HG02759 (cell line): ENCODE results near the gene NBPF9.
"Not testable (repeated sequence)": the region's sequence is repeated elsewhere in the genome, so short reads cannot be mapped to it uniquely, and the experiment has no call there.

Experiments used
- ATAC-seq: cut with Tn5 transposase; IDR thresholded peaks from one replicate; pipeline ENCODE4 v1.9.1; 2021; ENCODE audit warnings: mild to moderate bottlenecking, moderate library complexity; ENCODE audit not compliant: unreplicated experiment

Gene NBPF9

DNA sequence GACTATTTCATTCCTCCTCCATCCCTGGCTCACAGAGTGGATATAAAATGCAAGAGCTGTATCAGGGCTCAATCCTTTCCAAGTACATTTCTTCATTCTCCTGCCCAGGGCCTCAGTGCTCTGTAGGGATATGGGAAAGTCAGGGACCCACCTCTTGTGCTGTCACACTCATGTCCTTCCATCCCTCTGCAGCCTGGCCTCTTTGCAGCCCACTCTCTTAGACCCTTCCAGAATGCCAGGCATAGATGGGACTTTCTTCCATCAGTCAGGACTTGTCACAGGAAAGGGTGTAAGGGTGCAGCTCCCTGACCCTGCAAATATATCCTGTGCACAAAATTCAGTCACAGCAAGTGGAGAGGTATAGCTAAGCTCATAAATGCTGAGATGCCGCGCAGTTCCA, 86.7 kb downstream of the NBPF9 start:
- ATAC-seq, result not testable (repeated sequence)

DNA sequence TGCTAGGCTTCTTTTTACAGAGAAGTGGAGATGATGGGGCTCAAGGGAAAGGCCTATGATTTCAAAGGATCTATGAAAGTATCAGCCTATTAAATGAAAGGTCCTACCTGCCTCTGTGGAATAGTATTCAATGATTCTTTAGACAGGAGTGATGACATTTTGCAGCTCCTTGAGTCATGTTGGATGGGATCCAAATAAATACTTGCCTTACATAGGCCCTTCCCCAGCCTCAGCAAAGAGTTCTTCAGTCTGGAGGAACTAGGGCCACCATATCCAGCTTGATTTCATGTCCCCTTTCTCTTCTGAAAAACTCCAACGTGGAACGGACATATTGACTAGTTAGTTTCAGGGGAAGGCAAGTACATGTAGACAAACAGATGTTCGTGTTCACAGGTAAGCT, 87.8 kb downstream of the NBPF9 start:
- ATAC-seq, result not testable (repeated sequence)

DNA sequence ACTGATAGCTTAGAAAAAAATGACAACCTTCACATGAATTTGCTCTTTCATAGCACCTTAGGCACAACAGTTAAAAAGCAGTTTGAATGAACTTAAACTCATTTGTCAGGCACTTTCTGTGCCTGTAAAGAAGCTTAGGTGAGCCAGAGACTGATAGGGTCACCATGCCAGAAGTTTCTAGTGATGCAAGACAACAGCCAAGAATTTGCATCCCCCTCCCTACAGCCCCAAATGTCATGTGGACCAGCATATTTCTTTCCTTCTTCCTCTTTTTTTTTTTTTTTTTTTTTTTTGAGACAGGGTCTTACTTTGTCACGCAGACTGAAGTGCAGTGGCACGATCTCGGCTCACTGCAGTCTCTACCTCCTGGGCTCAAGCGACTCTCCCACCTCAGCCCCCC, 89.8 kb downstream of the NBPF9 start:
- not testable (repeated sequence) for ATAC-seq

DNA sequence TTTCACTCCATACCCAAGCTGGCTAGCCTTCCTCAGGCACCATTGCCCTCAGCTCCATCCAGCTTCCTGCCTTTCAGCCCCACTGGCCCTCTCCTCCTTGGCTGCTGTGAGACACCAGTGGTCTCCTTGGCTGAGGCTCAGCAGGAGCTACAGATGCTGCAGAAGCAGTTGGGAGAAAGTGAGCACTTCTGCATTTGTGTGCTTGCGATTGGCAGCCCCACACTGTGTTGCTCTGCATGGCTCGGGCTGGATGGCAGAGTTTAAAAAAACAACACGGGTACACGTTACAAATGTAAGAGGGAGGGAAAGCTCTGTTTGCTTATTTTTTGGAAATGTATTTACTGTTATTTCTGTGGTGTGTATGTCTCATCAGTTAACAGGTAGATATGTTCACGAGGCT, 90.8 kb downstream of the NBPF9 start:
- not testable (repeated sequence) for ATAC-seq

DNA sequence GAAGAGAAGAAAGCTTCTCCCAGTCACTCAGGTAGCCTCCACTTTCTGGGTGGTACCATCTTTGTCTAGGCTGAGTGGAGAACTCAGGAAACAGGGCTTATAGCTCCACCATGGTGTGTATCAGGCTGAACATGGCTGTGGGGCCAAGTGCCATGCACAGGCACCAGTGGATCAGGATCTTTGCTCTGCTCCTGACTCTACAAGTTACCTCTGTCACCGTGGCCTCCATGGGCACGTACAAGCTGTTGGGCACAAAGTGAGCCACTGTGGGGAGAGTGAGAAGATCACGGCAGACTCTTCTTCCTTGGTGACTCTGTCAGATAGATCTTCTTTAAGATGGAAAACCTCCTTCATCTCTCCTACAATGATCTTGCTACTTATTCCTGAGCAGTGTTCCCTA, 93.6 kb downstream of the NBPF9 start:
- ATAC-seq, result not testable (repeated sequence)

DNA sequence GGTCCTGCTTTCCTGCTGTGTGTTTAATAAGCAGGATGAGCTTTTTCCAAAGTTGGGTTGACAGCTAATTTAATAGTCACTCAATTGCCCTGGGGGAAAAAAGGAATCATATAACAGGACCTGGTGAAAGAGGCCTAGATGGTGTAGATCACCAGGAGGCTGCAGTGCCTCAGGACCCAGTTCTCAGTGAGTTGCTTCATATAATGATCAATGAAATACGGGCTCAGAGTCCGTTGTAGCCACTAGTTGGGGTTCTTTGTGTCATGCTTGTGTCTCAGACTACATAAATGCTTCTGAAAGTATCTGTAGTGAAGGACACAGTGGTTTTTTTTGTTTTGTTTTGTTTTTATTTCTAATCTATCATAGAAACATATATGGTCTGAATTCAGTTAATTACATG, 94.6 kb downstream of the NBPF9 start:
- not testable (repeated sequence) for ATAC-seq

DNA sequence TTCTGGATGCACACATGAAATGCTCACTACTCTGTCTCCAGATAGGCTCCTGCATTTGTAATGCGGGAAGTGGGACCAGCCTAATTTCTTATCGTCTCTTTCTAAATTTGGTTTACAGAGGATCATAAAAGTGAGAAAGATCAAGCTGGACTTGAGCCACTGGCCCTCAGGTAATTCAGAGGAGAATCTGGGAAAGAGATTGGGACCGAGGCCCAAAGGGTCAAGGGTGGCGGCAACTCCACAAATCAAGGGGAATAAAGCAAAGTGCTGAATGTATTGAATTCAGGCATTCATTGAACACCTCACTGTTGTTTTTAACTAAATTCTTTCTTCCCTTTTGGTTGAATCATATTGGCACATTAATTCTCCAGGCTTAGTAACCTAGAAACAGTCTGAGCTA, 95.0 kb downstream of the NBPF9 start:
- ATAC-seq, result not testable (repeated sequence)
